K562 (cell line): ENCODE measurements around the gene PLXNA2. TPM values are rescaled to one million over a fixed set of nuclear protein-coding genes. Genes with fewer than 3 reads are reported as not detected.
A peak's percentile ranks its signal among the peaks of the same experiment; 100 is the strongest.

Source experiments
- CBX1 ChIP-seq: sonication (generic); IDR thresholded peaks from 2 replicates; pipeline ENCODE4 v1.6.1; 2016; ENCODE audit warnings: antibody characterized with exemption, low read depth, mild to moderate bottlenecking
- CXXC5 ChIP-seq: fragments of 250-450 bp; sonication (Bioruptor Pico); IDR thresholded peaks from 2 replicates; pipeline ENCODE4 v1.8.0; 2022; ENCODE audit warnings: inconsistent platforms, mild to moderate bottlenecking, moderate library complexity
- FIP1L1 ChIP-seq: fragments of 200-400 bp; formaldehyde crosslinking; IDR thresholded peaks from 2 replicates; pipeline ENCODE4 v1.6.1; 2018; ENCODE audit warnings: mild to moderate bottlenecking, low read depth, low read length; ENCODE audit not compliant: poor library complexity, severe bottlenecking
- L3MBTL2 ChIP-seq: fragments of 450-650 bp; IDR thresholded peaks from 2 replicates; pipeline ENCODE4 v1.6.1; 2016; ENCODE audit warnings: mild to moderate bottlenecking, moderate library complexity
- LEF1 ChIP-seq: fragments of 450-650 bp; IDR thresholded peaks from 2 replicates; pipeline ENCODE4 v1.6.1; 2016; ENCODE audit warnings: mild to moderate bottlenecking
- NRF1 ChIP-seq, 2 experiments: fragments of 450-650 bp; IDR thresholded peaks in 1 of 2; conservative IDR thresholded peaks in 1 of 2; 2 replicates each; pipeline ENCODE4 v1.6.1; 2014; ENCODE audit warnings: mild to moderate bottlenecking in 2 of 2
- OTX1 ChIP-seq: fragments of 450-650 bp; formaldehyde crosslinking; IDR thresholded peaks from 2 replicates; pipeline ENCODE4 v1.4.0; 2022; ENCODE audit warnings: mild to moderate bottlenecking
- RFX1 ChIP-seq: fragments of 450-650 bp; IDR thresholded peaks from 2 replicates; pipeline ENCODE4 v1.6.1; 2016; ENCODE audit warnings: mild to moderate bottlenecking, moderate library complexity
- SIN3B ChIP-seq: fragments of 450-650 bp; IDR thresholded peaks from 2 replicates; pipeline ENCODE4 v1.6.1; 2017; ENCODE audit warnings: low read depth, mild to moderate bottlenecking, moderate library complexity
- SMARCE1 ChIP-seq: fragments of 450-650 bp; IDR thresholded peaks from 2 replicates; pipeline ENCODE4 v1.7.1; 2016; ENCODE audit warnings: mild to moderate bottlenecking
- ZBTB17 ChIP-seq: fragments of 450-650 bp; formaldehyde crosslinking; IDR thresholded peaks from 2 replicates; pipeline ENCODE4 v1.4.0; 2020; ENCODE audit warnings: mild to moderate bottlenecking
- ZNF184 ChIP-seq: sonication (generic); formaldehyde crosslinking; IDR thresholded peaks from 2 replicates; pipeline ENCODE4 v1.5.0; 2020; ENCODE audit warnings: missing genetic modification reagents
- ZNF77 ChIP-seq: fragments of 250-450 bp; sonication (Bioruptor Pico); IDR thresholded peaks from 2 replicates; pipeline ENCODE4 v1.5.0; 2020
- polyA plus RNA-seq, 8 experiments: library from polyadenylated mRNA; depleted of rRNA in 4 of 8; stranded (reverse) in 5 of 8; unstranded in 3 of 8; fragments of >200 nt; fragmentation: Nextera tagmentation in 2 of 8; fragmentation: Illumina TruSeq in 1 of 8; extraction: Ambion mirVana in 2 of 8; extraction: Trizol in 1 of 8; gene quantifications; 2 replicates each; pipeline versions ENCODE4 v1.2.1 to v1.2.3, GENCODE V29; 2011 to 2014; ENCODE audit warnings: inconsistent platforms in 1 of 8, missing spikeins in 1 of 8
- total RNA-seq, 7 experiments: library from RNA; depleted of rRNA in 6 of 7; stranded (reverse); fragments of >200 nt in 6 of 7; fragmentation: Illumina TruSeq in 2 of 7; extraction: Trizol in 2 of 7; gene quantifications; 2 replicates each; pipeline versions ENCODE4 v1.2.1 to v1.2.3, GENCODE V29; 2011 to 2021; ENCODE audit warnings: low replicate concordance in 1 of 7
- TF ChIP-seq, protein P1 (sequence below), 2 experiments: fragments of 450-650 bp; IDR thresholded peaks; 2 replicates each; pipeline ENCODE4 v1.6.1; 2018; ENCODE audit warnings: mild to moderate bottlenecking in 2 of 2, low read depth in 1 of 2; ENCODE audit not compliant: partially characterized antibody in 2 of 2
- TF ChIP-seq, protein P2 (sequence below): fragments of 250-450 bp; sonication (Bioruptor Pico); IDR thresholded peaks from 2 replicates; pipeline ENCODE4 v1.5.1; 2021; ENCODE audit warnings: mild to moderate bottlenecking
- TF ChIP-seq, protein P3 (sequence below): fragments of 250-450 bp; sonication (Bioruptor Pico); IDR thresholded peaks from 2 replicates; pipeline ENCODE4 v1.8.0; 2021; ENCODE audit warnings: moderate library complexity, mild to moderate bottlenecking, inconsistent platforms
- TF ChIP-seq, protein P4 (sequence below), 2 experiments: IDR thresholded peaks; 2 replicates each; pipeline ENCODE4 v1.6.1; 2012; ENCODE audit warnings: improper control_type of control experiment in 2 of 2, low read depth in 2 of 2, low read length in 2 of 2, borderline replicate concordance in 1 of 2

PLXNA2 gene
- total and polyA plus RNA-seq, 9 of the 15 experiments (the other 6 are each of a cell fraction or from before 2014, with no cell fraction given): 0.01 to 1.3 (median 0.32) TPM

DNA sequence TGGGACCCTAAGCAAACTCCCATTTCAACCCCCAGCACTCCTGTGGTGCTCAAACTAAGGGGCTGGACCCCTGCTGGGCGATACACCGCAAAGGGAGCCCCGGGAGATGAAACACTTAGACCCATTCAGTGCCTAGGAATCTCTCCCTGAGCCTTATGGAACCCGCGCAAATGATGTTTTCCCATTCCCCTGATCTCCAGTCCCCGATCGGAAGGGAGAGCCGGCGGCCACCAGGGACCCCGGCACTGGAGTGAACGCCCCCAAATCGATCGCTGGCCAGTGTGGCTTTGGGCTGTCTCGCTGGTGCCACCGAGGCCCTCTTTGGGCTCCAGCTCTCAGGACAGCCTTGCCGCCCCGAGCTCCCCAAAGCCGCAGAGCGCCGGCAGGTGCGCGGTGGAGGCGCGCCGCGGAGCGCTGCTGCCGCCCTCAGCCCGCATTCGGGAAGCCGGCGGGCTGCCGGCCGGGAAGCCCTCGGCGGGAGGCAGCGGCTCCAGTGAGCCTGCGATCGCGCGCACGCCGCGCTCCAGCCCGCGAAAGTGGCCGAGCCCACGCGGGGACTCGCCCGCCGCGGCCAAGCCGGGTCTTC, 1.1 kb downstream of the PLXNA2 start (continued):
- TF ChIP-seq, protein P1, sequence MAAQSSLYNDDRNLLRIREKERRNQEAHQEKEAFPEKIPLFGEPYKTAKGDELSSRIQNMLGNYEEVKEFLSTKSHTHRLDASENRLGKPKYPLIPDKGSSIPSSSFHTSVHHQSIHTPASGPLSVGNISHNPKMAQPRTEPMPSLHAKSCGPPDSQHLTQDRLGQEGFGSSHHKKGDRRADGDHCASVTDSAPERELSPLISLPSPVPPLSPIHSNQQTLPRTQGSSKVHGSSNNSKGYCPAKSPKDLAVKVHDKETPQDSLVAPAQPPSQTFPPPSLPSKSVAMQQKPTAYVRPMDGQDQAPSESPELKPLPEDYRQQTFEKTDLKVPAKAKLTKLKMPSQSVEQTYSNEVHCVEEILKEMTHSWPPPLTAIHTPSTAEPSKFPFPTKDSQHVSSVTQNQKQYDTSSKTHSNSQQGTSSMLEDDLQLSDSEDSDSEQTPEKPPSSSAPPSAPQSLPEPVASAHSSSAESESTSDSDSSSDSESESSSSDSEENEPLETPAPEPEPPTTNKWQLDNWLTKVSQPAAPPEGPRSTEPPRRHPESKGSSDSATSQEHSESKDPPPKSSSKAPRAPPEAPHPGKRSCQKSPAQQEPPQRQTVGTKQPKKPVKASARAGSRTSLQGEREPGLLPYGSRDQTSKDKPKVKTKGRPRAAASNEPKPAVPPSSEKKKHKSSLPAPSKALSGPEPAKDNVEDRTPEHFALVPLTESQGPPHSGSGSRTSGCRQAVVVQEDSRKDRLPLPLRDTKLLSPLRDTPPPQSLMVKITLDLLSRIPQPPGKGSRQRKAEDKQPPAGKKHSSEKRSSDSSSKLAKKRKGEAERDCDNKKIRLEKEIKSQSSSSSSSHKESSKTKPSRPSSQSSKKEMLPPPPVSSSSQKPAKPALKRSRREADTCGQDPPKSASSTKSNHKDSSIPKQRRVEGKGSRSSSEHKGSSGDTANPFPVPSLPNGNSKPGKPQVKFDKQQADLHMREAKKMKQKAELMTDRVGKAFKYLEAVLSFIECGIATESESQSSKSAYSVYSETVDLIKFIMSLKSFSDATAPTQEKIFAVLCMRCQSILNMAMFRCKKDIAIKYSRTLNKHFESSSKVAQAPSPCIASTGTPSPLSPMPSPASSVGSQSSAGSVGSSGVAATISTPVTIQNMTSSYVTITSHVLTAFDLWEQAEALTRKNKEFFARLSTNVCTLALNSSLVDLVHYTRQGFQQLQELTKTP (IDR thresholded peaks at IDR 0.05; ENCODE audit: low read depth in 1 of 2, partially characterized antibody in 2 of 2): no peak
- no peak for TF ChIP-seq SMARCE1
- TF ChIP-seq ZNF184: no peak
- peak; percentile 25; the same call in 1 of the 2 replicates for TF ChIP-seq ZBTB17 (CRISPR knock-in tag)
- TF ChIP-seq OTX1 (CRISPR knock-in tag): no peak
- peak; percentile 46 to 53; a peak in 2 of 4 replicates for TF ChIP-seq NRF1 (conservative IDR thresholded peaks at IDR 0.05 in 1 of 2, IDR thresholded peaks at IDR 0.05 in 1 of 2)
- no peak for TF ChIP-seq LEF1
- TF ChIP-seq CXXC5 (CRISPR knock-in tag): peak; percentile 26; the same call in 1 of the 2 replicates
- no peak for TF ChIP-seq RFX1
- 0 out of 2 replicates have a peak, but pooled peaks have one; percentile 46 for TF ChIP-seq SIN3B
- TF ChIP-seq ZNF77 (CRISPR knock-in tag): no peak
- TF ChIP-seq, protein P2, sequence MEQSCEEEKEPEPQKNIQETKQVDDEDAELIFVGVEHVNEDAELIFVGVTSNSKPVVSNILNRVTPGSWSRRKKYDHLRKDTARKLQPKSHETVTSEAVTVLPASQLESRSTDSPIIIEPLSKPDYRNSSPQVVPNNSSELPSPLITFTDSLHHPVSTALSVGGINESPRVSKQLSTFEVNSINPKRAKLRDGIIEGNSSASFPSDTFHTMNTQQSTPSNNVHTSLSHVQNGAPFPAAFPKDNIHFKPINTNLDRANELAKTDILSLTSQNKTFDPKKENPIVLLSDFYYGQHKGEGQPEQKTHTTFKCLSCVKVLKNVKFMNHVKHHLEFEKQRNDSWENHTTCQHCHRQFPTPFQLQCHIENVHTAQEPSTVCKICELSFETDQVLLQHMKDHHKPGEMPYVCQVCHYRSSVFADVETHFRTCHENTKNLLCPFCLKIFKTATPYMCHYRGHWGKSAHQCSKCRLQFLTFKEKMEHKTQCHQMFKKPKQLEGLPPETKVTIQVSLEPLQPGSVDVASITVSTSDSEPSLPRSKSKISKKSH: no peak
- TF ChIP-seq L3MBTL2: peak; percentile 48
- no peak for TF ChIP-seq FIP1L1
- no peak for TF ChIP-seq CBX1
- TF ChIP-seq, protein P3, sequence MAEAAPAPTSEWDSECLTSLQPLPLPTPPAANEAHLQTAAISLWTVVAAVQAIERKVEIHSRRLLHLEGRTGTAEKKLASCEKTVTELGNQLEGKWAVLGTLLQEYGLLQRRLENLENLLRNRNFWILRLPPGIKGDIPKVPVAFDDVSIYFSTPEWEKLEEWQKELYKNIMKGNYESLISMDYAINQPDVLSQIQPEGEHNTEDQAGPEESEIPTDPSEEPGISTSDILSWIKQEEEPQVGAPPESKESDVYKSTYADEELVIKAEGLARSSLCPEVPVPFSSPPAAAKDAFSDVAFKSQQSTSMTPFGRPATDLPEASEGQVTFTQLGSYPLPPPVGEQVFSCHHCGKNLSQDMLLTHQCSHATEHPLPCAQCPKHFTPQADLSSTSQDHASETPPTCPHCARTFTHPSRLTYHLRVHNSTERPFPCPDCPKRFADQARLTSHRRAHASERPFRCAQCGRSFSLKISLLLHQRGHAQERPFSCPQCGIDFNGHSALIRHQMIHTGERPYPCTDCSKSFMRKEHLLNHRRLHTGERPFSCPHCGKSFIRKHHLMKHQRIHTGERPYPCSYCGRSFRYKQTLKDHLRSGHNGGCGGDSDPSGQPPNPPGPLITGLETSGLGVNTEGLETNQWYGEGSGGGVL (CRISPR knock-in tag): no peak
- TF ChIP-seq, protein P4, sequence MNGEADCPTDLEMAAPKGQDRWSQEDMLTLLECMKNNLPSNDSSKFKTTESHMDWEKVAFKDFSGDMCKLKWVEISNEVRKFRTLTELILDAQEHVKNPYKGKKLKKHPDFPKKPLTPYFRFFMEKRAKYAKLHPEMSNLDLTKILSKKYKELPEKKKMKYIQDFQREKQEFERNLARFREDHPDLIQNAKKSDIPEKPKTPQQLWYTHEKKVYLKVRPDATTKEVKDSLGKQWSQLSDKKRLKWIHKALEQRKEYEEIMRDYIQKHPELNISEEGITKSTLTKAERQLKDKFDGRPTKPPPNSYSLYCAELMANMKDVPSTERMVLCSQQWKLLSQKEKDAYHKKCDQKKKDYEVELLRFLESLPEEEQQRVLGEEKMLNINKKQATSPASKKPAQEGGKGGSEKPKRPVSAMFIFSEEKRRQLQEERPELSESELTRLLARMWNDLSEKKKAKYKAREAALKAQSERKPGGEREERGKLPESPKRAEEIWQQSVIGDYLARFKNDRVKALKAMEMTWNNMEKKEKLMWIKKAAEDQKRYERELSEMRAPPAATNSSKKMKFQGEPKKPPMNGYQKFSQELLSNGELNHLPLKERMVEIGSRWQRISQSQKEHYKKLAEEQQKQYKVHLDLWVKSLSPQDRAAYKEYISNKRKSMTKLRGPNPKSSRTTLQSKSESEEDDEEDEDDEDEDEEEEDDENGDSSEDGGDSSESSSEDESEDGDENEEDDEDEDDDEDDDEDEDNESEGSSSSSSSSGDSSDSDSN (IDR thresholded peaks at IDR 0.05; ENCODE audit: borderline replicate concordance in 1 of 2, low read depth in 2 of 2, low read length in 2 of 2): peak; percentile 76 to 94; a peak in 2 of 4 replicates
